SK-N-SH (cell line): ENCODE results near the gene ARHGEF6. TPM values are rescaled to one million over a fixed set of nuclear protein-coding genes. Genes with fewer than 3 reads are reported as not detected.

ENCODE experiments used
- CTCF ChIA-PET: fragments of 300-600, 350-600 bp; formaldehyde crosslinking; extraction: SDS; loops from one replicate; lab custom pipeline; 2021; lab: Yijun Ruan, JAX
- POLR2A ChIA-PET: fragments of 350-600 bp; sonication (Branson Sonifier 250); formaldehyde crosslinking; extraction: SDS; loops from one replicate; lab custom pipeline; 2020; ENCODE audit warnings: antibody characterized with exemption, inconsistent platforms; lab: Yijun Ruan, JAX
- DNase-seq: peaks from one replicate; pipeline ENCODE4 v3.0.0; 2012
- H2AFZ ChIP-seq: fragments of 200-600 bp; sonication (generic); 2 replicates; pipeline ENCODE4 v1.8.1; 2016; ENCODE audit warnings: antibody characterized with exemption, mild to moderate bottlenecking, low read depth
- H3F3A ChIP-seq: fragments of 200-600 bp; sonication (generic); replicated peaks from 2 replicates; pipeline ENCODE3; 2016; ENCODE audit warnings: antibody characterized with exemption, mild to moderate bottlenecking; ENCODE audit not compliant: insufficient read depth
- H3K27ac ChIP-seq, 2 experiments: fragments of 200-500 bp in 1 of 2; fragments of 200-600 bp in 1 of 2; sonication (Bioruptor generic) in 1 of 2; sonication (generic), shearing (Covaris generic) in 1 of 2; 2 replicates each; pipeline versions ENCODE4 v1.5.1 to v1.6.1; 2014 to 2016; ENCODE audit warnings: low read depth in 2 of 2, inconsistent platforms in 1 of 2, low read length in 1 of 2, mild to moderate bottlenecking in 1 of 2, mixed read lengths in 1 of 2
- H3K27me3 ChIP-seq: fragments of 200-600 bp; sonication (generic), shearing (Covaris generic); 2 replicates; pipeline ENCODE4 v1.6.1; 2016; ENCODE audit warnings: mixed run types; ENCODE audit not compliant: insufficient read depth
- H3K36me3 ChIP-seq, 2 experiments: fragments of 200-500 bp in 1 of 2; fragments of 200-600 bp in 1 of 2; sonication (Bioruptor generic) in 1 of 2; sonication (generic) in 1 of 2; replicated peaks in 1 of 2; 2 replicates each; pipeline versions ENCODE3 to v1.5.1; 2014 to 2016; ENCODE audit warnings: low read length in 1 of 2, mild to moderate bottlenecking in 1 of 2; ENCODE audit not compliant: insufficient read depth in 2 of 2, control insufficient read depth in 1 of 2
- H3K4me1 ChIP-seq, 2 experiments: fragments of 200-500 bp in 1 of 2; fragments of 200-600 bp in 1 of 2; sonication (Bioruptor generic) in 1 of 2; sonication (generic), shearing (Covaris generic) in 1 of 2; 2 replicates each; pipeline versions ENCODE4 v1.5.1 to v1.6.1; 2014 to 2016; ENCODE audit warnings: low read depth in 1 of 2, low read length in 1 of 2, mixed run types in 1 of 2; ENCODE audit not compliant: insufficient read depth in 2 of 2, control insufficient read depth in 1 of 2
- H3K4me2 ChIP-seq: fragments of 200-600 bp; sonication (generic), shearing (Covaris generic); 2 replicates; pipeline ENCODE4 v1.6.1; 2017; ENCODE audit warnings: mixed run types
- H3K4me3 ChIP-seq, 2 experiments: fragments of 200-500 bp in 1 of 2; fragments of 200-600 bp in 1 of 2; sonication (Bioruptor generic) in 1 of 2; sonication (generic), shearing (Covaris generic) in 1 of 2; 2 replicates each; pipeline versions ENCODE4 v1.5.1 to v1.8.1; 2014 to 2016; ENCODE audit warnings: low read depth in 2 of 2, inconsistent platforms in 1 of 2, low read length in 1 of 2, mild to moderate bottlenecking in 1 of 2, mixed read lengths in 1 of 2, moderate library complexity in 1 of 2
- H3K79me2 ChIP-seq: fragments of 200-600 bp; sonication (generic); 2 replicates; pipeline ENCODE4 v1.8.1; 2017; ENCODE audit warnings: mild to moderate bottlenecking; ENCODE audit not compliant: insufficient read depth
- H3K9ac ChIP-seq: fragments of 200-600 bp; sonication (generic); 2 replicates; pipeline ENCODE4 v1.6.1; 2017; ENCODE audit warnings: mixed run types
- H3K9me2 ChIP-seq: fragments of 200-600 bp; sonication (generic); 2 replicates; pipeline ENCODE4 v1.6.1; 2017; ENCODE audit warnings: mixed run types
- H3K9me3 ChIP-seq: fragments of 200-600 bp; sonication (generic); 2 replicates; pipeline ENCODE4 v1.6.1; 2017; ENCODE audit warnings: mixed run types, mild to moderate bottlenecking, moderate library complexity
- H4K20me1 ChIP-seq: fragments of 200-600 bp; sonication (generic); 2 replicates; pipeline ENCODE4 v1.6.1; 2017; ENCODE audit warnings: mild to moderate bottlenecking, mixed run types; ENCODE audit not compliant: insufficient read depth
- ELF1 ChIP-seq: IDR thresholded peaks from 2 replicates; pipeline ENCODE4 v1.4.0; 2012
- EZH2phosphoT487 ChIP-seq: fragments of 200-600 bp; sonication (generic); IDR thresholded peaks from 2 replicates; pipeline ENCODE4 v1.6.1; 2017; ENCODE audit warnings: low read depth, mixed run types, mild to moderate bottlenecking, antibody characterized with exemption, moderate library complexity, borderline replicate concordance
- FOSL2 ChIP-seq: IDR thresholded peaks from 2 replicates; pipeline ENCODE4 v1.4.0; 2012; ENCODE audit warnings: low read depth, mild to moderate bottlenecking, moderate library complexity, borderline replicate concordance
- FOXM1 ChIP-seq: IDR thresholded peaks from 2 replicates; pipeline ENCODE4 v1.4.0; 2012; ENCODE audit warnings: low read depth, mild to moderate bottlenecking
- MAX ChIP-seq: IDR thresholded peaks from 2 replicates; pipeline ENCODE4 v1.4.0; 2012; ENCODE audit warnings: low read depth
- MEF2A ChIP-seq: IDR thresholded peaks from 2 replicates; pipeline ENCODE4 v1.4.0; 2012; ENCODE audit warnings: low read depth, borderline replicate concordance
- NFIC ChIP-seq: IDR thresholded peaks from 2 replicates; pipeline ENCODE4 v1.4.0; 2012; ENCODE audit warnings: borderline replicate concordance
- POLR2AphosphoS5 ChIP-seq: IDR thresholded peaks from 2 replicates; pipeline ENCODE4 v1.6.1; 2012; ENCODE audit warnings: low read depth, low read length
- RAD21 ChIP-seq: IDR thresholded peaks from 2 replicates; pipeline ENCODE4 v1.6.1; 2012; ENCODE audit warnings: mild to moderate bottlenecking, low read length
- RCOR1 ChIP-seq: fragments of 150-350 bp; IDR thresholded peaks from 2 replicates; pipeline ENCODE4 v1.6.1; 2017; ENCODE audit warnings: antibody characterized with exemption, low read length
- RFX5 ChIP-seq: IDR thresholded peaks from 2 replicates; pipeline ENCODE4 v1.6.1; 2012; ENCODE audit warnings: mild to moderate bottlenecking, improper control_type of control experiment, low read length
- RXRA ChIP-seq: IDR thresholded peaks from 2 replicates; pipeline ENCODE4 v1.4.0; 2012; ENCODE audit warnings: low read depth, mild to moderate bottlenecking, borderline replicate concordance
- SIN3A ChIP-seq: IDR thresholded peaks from 2 replicates; pipeline ENCODE4 v1.6.1; 2012; ENCODE audit warnings: low read depth, mild to moderate bottlenecking, low read length, moderate library complexity, borderline replicate concordance
- SMC3 ChIP-seq: IDR thresholded peaks from 2 replicates; pipeline ENCODE4 v1.6.1; 2012; ENCODE audit warnings: low read depth, low read length, improper control_type of control experiment
- TCF12 ChIP-seq: IDR thresholded peaks from 2 replicates; pipeline ENCODE4 v1.4.0; 2012
- TEAD4 ChIP-seq: IDR thresholded peaks from 2 replicates; pipeline ENCODE4 v1.4.0; 2012; ENCODE audit warnings: mild to moderate bottlenecking, borderline replicate concordance; ENCODE audit not compliant: insufficient read depth
- USF1 ChIP-seq: IDR thresholded peaks from 2 replicates; pipeline ENCODE4 v1.4.0; 2012; ENCODE audit warnings: low read depth, borderline replicate concordance
- USF2 ChIP-seq: fragments of 150-350 bp; IDR thresholded peaks from 2 replicates; pipeline ENCODE4 v1.6.1; 2017; ENCODE audit warnings: antibody characterized with exemption, low read length, low read depth, borderline replicate concordance
- YY1 ChIP-seq: IDR thresholded peaks from 2 replicates; pipeline ENCODE4 v1.4.0; 2012; ENCODE audit warnings: low read depth, mild to moderate bottlenecking
- WGBS: methylation state at CpG from one replicate; pipeline ENCODE4 v1.1.6; 2017; ENCODE audit warnings: low lambda C conversion rate; 5-methylcytosine and 5-hydroxymethylcytosine counted together
- polyA plus RNA-seq, 3 experiments: library from polyadenylated mRNA; depleted of rRNA; stranded (reverse); fragments of >200 nt; gene quantifications; 2 replicates each; pipeline ENCODE4 v1.2.3, GENCODE V29; 2012
- TF ChIP-seq, protein P1 (sequence below): fragments of 200-600 bp; sonication (generic); IDR thresholded peaks from 2 replicates; pipeline ENCODE4 v1.6.1; 2017; ENCODE audit warnings: antibody characterized with exemption, mild to moderate bottlenecking, moderate library complexity
- TF ChIP-seq, protein P2 (sequence below): IDR thresholded peaks from 2 replicates; pipeline ENCODE4 v1.4.0; 2012; ENCODE audit warnings: low read depth, borderline replicate concordance

Gene ARHGEF6
- polyA plus RNA-seq, 1 of the 3 experiments (the other 2 are of a cell fraction), result 2.7 TPM

GRCh38 chrX:136627409-136627808 is 153.3 kb downstream of the ARHGEF6 start:
- no peaks in the 10 kb centered on the region for H3F3A ChIP-seq
- no peak overlapping the region for H3K27ac ChIP-seq
- H3K9me3 ChIP-seq, result no peaks in the 10 kb centered on the region
- CTCF ChIA-PET, result no interaction called here
- no peaks in the 10 kb centered on the region for H3K79me2 ChIP-seq
- H4K20me1 ChIP-seq, result no peaks in the 10 kb centered on the region
- no peak overlapping the region for H3K4me3 ChIP-seq
- no peak overlapping the region for H3K4me2 ChIP-seq
- H3K9me2 ChIP-seq, result no peaks in the 10 kb centered on the region
- 14% methylated on average over 4 of the region's 4 CpGs for WGBS
- H2AFZ ChIP-seq, result no peak overlapping the region
- no peaks in the 10 kb centered on the region for H3K27me3 ChIP-seq
- POLR2A ChIA-PET, result no interaction called here
- no peak overlapping the region for H3K9ac ChIP-seq
- TF ChIP-seq MAX, result no peak
- no peak for TF ChIP-seq ELF1
- no peak for TF ChIP-seq RAD21
- TF ChIP-seq, protein P1, sequence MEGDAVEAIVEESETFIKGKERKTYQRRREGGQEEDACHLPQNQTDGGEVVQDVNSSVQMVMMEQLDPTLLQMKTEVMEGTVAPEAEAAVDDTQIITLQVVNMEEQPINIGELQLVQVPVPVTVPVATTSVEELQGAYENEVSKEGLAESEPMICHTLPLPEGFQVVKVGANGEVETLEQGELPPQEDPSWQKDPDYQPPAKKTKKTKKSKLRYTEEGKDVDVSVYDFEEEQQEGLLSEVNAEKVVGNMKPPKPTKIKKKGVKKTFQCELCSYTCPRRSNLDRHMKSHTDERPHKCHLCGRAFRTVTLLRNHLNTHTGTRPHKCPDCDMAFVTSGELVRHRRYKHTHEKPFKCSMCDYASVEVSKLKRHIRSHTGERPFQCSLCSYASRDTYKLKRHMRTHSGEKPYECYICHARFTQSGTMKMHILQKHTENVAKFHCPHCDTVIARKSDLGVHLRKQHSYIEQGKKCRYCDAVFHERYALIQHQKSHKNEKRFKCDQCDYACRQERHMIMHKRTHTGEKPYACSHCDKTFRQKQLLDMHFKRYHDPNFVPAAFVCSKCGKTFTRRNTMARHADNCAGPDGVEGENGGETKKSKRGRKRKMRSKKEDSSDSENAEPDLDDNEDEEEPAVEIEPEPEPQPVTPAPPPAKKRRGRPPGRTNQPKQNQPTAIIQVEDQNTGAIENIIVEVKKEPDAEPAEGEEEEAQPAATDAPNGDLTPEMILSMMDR, result no peak
- TF ChIP-seq YY1, result no peak
- TF ChIP-seq RXRA, result no peak
- TF ChIP-seq TCF12, result no peak
- TF ChIP-seq USF2, result no peak
- TF ChIP-seq FOSL2, result no peak
- no peak for TF ChIP-seq NFIC
- TF ChIP-seq RFX5, result no peak
- TF ChIP-seq SMC3, result no peak
- no peaks in the 10 kb centered on the region for H3K4me1 ChIP-seq
- no peaks in the 10 kb centered on the region for H3K36me3 ChIP-seq
- no peak for DNase-seq

DNA sequence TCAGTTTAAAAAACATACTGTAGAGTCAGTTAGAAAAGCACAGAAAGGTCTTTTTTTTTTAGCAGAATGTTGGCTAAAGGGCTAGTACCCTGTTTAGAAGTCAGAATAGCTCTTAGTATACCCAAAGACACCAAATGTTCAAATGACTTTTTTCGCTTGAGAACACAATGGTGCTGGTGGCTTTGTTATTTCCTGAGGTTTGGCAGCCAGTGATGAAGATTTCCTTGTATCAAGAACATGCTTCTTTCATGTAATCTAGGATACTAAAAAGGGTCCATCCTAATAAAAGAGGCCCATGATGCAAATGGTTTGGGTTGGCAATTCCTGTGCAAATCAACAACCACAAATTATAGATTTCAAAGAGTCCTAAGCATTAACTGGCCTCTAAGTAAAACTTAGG is 153.8 kb downstream of the ARHGEF6 start:
- no peak overlapping the region for H3K27ac ChIP-seq
- H3K9me3 ChIP-seq, result no peaks in the 10 kb centered on the region
- TF ChIP-seq USF1, result no peak
- no peak for TF ChIP-seq TEAD4
- TF ChIP-seq RXRA, result no peak
- TF ChIP-seq FOXM1, result no peak
- TF ChIP-seq, protein P2, sequence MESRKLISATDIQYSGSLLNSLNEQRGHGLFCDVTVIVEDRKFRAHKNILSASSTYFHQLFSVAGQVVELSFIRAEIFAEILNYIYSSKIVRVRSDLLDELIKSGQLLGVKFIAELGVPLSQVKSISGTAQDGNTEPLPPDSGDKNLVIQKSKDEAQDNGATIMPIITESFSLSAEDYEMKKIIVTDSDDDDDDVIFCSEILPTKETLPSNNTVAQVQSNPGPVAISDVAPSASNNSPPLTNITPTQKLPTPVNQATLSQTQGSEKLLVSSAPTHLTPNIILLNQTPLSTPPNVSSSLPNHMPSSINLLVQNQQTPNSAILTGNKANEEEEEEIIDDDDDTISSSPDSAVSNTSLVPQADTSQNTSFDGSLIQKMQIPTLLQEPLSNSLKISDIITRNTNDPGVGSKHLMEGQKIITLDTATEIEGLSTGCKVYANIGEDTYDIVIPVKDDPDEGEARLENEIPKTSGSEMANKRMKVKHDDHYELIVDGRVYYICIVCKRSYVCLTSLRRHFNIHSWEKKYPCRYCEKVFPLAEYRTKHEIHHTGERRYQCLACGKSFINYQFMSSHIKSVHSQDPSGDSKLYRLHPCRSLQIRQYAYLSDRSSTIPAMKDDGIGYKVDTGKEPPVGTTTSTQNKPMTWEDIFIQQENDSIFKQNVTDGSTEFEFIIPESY, result no peak
- no peak for TF ChIP-seq EZH2phosphoT487
- no peak for TF ChIP-seq MEF2A
- no peak for TF ChIP-seq RCOR1
- TF ChIP-seq POLR2AphosphoS5, result no peak
- TF ChIP-seq SIN3A, result no peak
- 10% methylated on average over 1 of the region's 1 CpG for WGBS
- no peak overlapping the region for H3K4me2 ChIP-seq
- POLR2A ChIA-PET, result no interaction called here
- H3F3A ChIP-seq, result no peaks in the 10 kb centered on the region
- H3K9me2 ChIP-seq, result no peaks in the 10 kb centered on the region
- CTCF ChIA-PET, result interaction anchor here (0.7 kb wide), 1 partner anchor 342 kb away, joined by 3 read pairs; no protein-coding TSS in a partner anchor
- no peak for DNase-seq
- H3K79me2 ChIP-seq, result no peaks in the 10 kb centered on the region
- H3K4me3 ChIP-seq, result no peak overlapping the region
- H3K27me3 ChIP-seq, result no peaks in the 10 kb centered on the region
- no peaks in the 10 kb centered on the region for H3K36me3 ChIP-seq
- no peaks in the 10 kb centered on the region for H4K20me1 ChIP-seq
- H2AFZ ChIP-seq, result no peak overlapping the region
- no peak overlapping the region for H3K9ac ChIP-seq
- H3K4me1 ChIP-seq, result no peaks in the 10 kb centered on the region
